K562 (cell line): ENCODE data around the gene SCAMP5. TPM values are rescaled to one million over a fixed set of nuclear protein-coding genes. Genes with fewer than 3 reads are reported as not detected.

Experiments used
- FOXJ3 ChIP-seq: sonication (generic); formaldehyde crosslinking; IDR thresholded peaks from 2 replicates; pipeline ENCODE4 v1.4.0; 2020; ENCODE audit warnings: mild to moderate bottlenecking, missing genetic modification reagents
- MBD1 ChIP-seq: fragments of 250-450 bp; sonication (Bioruptor Pico); IDR thresholded peaks from 2 replicates; pipeline ENCODE4 v1.8.0; 2022; ENCODE audit warnings: inconsistent platforms
- MCM3 ChIP-seq: fragments of 450-650 bp; IDR thresholded peaks from 2 replicates; pipeline ENCODE4 v1.6.1; 2016
- MIER1 ChIP-seq: fragments of 450-650 bp; IDR thresholded peaks from 2 replicates; pipeline ENCODE4 v1.6.1; 2016; ENCODE audit warnings: antibody characterized with exemption, mild to moderate bottlenecking, low read depth
- PHB ChIP-seq: fragments of 250-450 bp; sonication (Bioruptor Pico); IDR thresholded peaks from 2 replicates; pipeline ENCODE4 v1.5.0; 2021
- PPARD ChIP-seq: fragments of 250-450 bp; sonication (Bioruptor Pico); IDR thresholded peaks from 2 replicates; pipeline ENCODE4 v1.8.0; 2022; ENCODE audit warnings: inconsistent platforms, mild to moderate bottlenecking, moderate library complexity
- PRDM10 ChIP-seq: fragments of 450-650 bp; IDR thresholded peaks from 2 replicates; pipeline ENCODE4 v1.6.1; 2018; ENCODE audit not compliant: partially characterized antibody
- PREB ChIP-seq: sonication (generic); formaldehyde crosslinking; IDR thresholded peaks from 2 replicates; pipeline ENCODE4 v1.8.1; 2023; ENCODE audit warnings: mild to moderate bottlenecking, missing genetic modification reagents
- ZFP91 ChIP-seq: sonication (generic); formaldehyde crosslinking; IDR thresholded peaks from 2 replicates; pipeline ENCODE4 v1.8.0; 2022; ENCODE audit warnings: mild to moderate bottlenecking, missing genetic modification reagents
- ZNF449 ChIP-seq: fragments of 250-450 bp; sonication (Bioruptor Pico); IDR thresholded peaks from 2 replicates; pipeline ENCODE4 v1.8.0; 2022; ENCODE audit warnings: moderate library complexity, mild to moderate bottlenecking, inconsistent platforms
- ZNF655 ChIP-seq: fragments of 250-450 bp; sonication (Bioruptor Pico); IDR thresholded peaks from 2 replicates; pipeline ENCODE4 v1.5.0; 2021
- ZNF696 ChIP-seq: fragments of 250-450 bp; sonication (Bioruptor Pico); conservative IDR thresholded peaks from 2 replicates; pipeline ENCODE4 v1.4.0; 2020; ENCODE audit warnings: mild to moderate bottlenecking, moderate library complexity
- ZNF740 ChIP-seq, 3 experiments: fragments of 200-800 bp in 1 of 3; sonication (Bioruptor generic) in 1 of 3; sonication (generic) in 1 of 3; formaldehyde crosslinking in 1 of 3; IDR thresholded peaks; 2 replicates each; pipeline versions ENCODE4 v1.6.1 to v1.8.0; 2016 to 2022; ENCODE audit warnings: mild to moderate bottlenecking in 2 of 3, missing compliant biosample characterization in 2 of 3, missing genetic modification characterization in 2 of 3, missing genetic modification reagents in 1 of 3
- ZNF77 ChIP-seq: fragments of 250-450 bp; sonication (Bioruptor Pico); IDR thresholded peaks from 2 replicates; pipeline ENCODE4 v1.5.0; 2020
- polyA plus RNA-seq, 8 experiments: library from polyadenylated mRNA; depleted of rRNA in 4 of 8; stranded (reverse) in 5 of 8; unstranded in 3 of 8; fragments of >200 nt; fragmentation: Nextera tagmentation in 2 of 8; fragmentation: Illumina TruSeq in 1 of 8; extraction: Ambion mirVana in 2 of 8; extraction: Trizol in 1 of 8; gene quantifications; 2 replicates each; pipeline versions ENCODE4 v1.2.1 to v1.2.3, GENCODE V29; 2011 to 2014; ENCODE audit warnings: inconsistent platforms in 1 of 8, missing spikeins in 1 of 8
- total RNA-seq, 7 experiments: library from RNA; depleted of rRNA in 6 of 7; stranded (reverse); fragments of >200 nt in 6 of 7; fragmentation: Illumina TruSeq in 2 of 7; extraction: Trizol in 2 of 7; gene quantifications; 2 replicates each; pipeline versions ENCODE4 v1.2.1 to v1.2.3, GENCODE V29; 2011 to 2021; ENCODE audit warnings: low replicate concordance in 1 of 7

The SCAMP5 gene
- total and polyA plus RNA-seq, 9 of the 15 experiments (the other 6 are each of a cell fraction or from before 2014, with no cell fraction given), result 0.09 to 0.29 (median 0.19) TPM; not detected in 5

GRCh38 chr15:74955796-74956647 is 39.3 kb upstream of the SCAMP5 start (continued):
- TF ChIP-seq ZNF655 (CRISPR knock-in tag), result no peak
- TF ChIP-seq ZNF696 (CRISPR knock-in tag), result no peak
- TF ChIP-seq PHB (CRISPR knock-in tag), result no peak
- TF ChIP-seq ZNF77, result no peak
- TF ChIP-seq PRDM10, result no peak
- no peak for TF ChIP-seq MCM3
- TF ChIP-seq ZFP91, result peak; percentile 68; the same call in 1 of the 2 replicates
- TF ChIP-seq ZNF449, result no peak
- no peak for TF ChIP-seq MBD1 (CRISPR knock-in tag)
- TF ChIP-seq PPARD (CRISPR knock-in tag), result no peak
- no peak for TF ChIP-seq PREB
- TF ChIP-seq MIER1, result no peak
- no peak for TF ChIP-seq FOXJ3
- peak; percentile 88 for TF ChIP-seq ZNF740 (CRISPR knock-in tag; IDR thresholded peaks at IDR 0.05)
- TF ChIP-seq ZNF740 (tag; IDR thresholded peaks at IDR 0.05), result no peak
